Stimulated activated CD8-positive, alpha-beta memory T cell treated with anti-CD3 and anti-CD28 coated beads, Interleukin-2, amount 100 ng/mL, for 1 hour (primary cell): Measurements from ENCODE around the gene VAMP2.
A peak's percentile ranks its signal among the peaks of the same experiment; 100 is the strongest.

Experiments
- DNase-seq, 2 donors: peaks; one replicate each; pipeline ENCODE4 v3.0.0-alpha.2; 2020; ENCODE audit warnings: low read depth in 2 of 2

Gene VAMP2

DNA sequence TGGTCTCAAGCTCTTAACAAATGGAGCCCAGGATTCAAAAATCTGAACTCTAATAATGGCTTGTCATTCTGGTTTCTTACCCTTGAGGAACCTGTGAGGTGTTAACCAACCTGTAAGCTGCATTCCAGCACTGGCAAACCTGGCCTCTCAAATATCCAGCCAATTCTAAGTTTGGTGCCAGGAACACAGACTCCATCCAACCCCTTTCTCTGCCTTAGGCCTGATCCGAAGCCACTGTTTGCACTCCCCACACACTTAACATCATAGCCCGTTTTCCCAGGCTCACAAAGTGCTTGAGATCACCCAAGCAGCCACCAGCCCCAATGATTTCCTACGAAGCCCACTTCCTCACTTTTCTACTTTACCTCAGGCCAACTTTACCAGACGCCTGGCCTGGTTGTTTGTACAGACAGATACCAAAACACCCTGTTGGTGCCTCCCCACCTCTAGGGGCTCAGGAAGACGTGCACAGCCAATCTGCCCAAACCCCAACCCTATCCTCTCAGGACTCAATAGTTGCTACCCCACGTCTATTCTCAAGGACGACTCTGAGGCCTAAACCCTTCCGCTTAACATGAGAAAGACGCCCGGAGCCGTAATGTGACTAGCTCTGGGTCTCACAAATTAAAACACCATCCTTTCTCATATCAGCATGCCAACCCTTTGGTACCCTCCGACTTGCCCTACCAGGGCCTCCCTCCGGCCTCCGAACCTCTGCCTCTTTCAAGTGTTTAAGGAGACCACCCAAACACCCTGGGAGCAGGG is 7.3 kb downstream of the VAMP2 start:
- no peak for DNase-seq

DNA sequence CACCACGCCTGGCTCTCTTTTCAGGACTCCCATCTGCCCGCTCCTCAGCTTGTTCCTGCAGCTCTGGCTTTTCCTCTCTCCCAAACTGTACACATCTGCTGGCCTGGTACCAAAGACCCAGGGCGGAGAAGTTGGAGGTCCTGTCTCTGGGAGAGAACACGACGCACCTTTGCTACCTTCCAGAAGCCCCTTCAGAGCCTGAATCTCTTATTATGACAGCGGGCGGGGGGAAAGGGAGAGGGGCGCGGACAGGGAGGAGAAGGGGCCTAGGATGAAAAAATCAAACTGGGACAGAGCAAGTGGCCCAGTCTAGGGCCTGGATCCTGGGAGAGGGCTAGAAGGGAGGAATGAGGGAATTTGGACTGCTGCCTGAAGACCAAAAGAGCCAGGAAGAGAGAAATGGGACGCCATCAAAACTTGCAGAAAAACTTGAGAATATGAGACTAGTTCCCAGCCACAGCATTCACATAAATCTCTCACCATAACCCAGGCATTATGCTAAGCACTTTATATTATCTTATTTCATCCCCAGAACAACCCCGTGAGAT is 8.1 kb downstream of the VAMP2 start:
- DNase-seq = no peak

DNA sequence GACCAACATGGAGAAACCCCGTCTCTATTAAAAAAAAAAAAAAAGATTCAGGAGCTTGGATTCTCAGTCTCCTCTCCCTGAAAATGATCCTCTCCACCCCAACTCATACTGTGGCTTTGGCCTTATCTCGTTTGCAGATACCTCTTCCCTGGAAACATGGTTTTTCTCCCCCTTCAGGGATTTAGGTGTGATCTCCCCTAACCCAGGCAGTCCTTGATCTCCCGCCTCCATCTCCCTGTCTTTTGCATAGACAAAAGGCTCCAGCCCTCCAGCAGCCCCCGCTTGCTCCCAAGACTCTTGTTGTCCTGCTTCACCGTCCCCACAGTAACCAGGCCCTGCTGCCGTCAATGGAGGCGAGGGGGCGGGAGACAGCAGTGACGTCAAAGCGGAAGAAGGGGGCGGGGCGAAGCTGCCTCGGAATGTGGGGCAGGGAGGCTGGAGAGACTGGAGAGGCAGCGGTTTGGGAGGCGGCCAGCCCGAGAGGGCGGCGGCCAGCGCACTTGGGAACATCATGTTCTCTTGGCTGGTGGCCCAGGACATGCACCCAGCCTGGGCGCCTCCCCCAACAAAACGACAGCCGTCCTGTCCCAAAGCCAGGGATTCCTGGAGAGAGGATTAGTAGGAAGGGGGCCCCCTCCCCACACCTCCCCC is 8.7 kb downstream of the VAMP2 start:
- peak; percentile 62 to 79 for DNase-seq

DNA sequence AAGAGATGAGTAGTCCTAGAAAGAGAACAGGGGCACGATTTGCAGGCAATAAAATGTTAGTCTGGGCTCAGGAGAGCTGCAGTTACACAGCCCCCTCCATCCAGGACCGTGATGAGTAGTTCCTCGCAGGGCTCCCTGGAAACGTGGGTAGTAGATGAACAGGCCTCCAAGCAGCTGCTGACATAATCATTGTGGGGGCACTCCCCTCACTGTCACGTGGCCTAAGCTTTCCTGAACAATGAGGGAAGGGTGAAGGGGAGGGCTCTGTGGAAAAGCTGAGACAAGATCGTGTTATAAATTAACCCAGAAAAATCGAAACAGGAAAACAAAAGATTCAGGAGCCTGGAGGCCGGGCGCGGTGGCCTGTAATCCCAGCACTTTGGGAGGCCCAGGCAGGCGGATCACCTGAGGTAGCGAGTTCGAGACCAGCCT is 9.2 kb downstream of the VAMP2 start:
- no peak for DNase-seq

DNA sequence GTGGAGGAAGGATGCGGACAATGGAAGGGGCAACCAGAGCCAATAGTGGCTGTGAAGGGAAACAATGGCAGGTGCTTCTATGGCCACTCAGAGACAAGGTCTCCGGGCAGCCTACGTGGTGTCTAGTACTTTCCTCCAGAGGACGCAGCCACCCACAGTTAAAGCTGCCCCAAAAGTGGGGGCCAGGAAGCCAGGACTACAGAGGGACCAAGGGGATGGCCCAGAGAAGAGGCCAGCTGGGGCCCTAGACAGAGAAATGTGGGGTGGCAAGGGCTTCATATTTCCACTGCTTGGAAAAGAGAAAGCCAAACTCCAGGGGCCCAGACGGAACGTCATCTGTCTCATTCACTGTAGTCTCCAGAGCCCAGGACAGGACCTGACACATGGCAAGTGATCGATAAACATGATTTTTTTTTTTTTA is 9.7 kb downstream of the VAMP2 start:
- DNase-seq = no peak

DNA sequence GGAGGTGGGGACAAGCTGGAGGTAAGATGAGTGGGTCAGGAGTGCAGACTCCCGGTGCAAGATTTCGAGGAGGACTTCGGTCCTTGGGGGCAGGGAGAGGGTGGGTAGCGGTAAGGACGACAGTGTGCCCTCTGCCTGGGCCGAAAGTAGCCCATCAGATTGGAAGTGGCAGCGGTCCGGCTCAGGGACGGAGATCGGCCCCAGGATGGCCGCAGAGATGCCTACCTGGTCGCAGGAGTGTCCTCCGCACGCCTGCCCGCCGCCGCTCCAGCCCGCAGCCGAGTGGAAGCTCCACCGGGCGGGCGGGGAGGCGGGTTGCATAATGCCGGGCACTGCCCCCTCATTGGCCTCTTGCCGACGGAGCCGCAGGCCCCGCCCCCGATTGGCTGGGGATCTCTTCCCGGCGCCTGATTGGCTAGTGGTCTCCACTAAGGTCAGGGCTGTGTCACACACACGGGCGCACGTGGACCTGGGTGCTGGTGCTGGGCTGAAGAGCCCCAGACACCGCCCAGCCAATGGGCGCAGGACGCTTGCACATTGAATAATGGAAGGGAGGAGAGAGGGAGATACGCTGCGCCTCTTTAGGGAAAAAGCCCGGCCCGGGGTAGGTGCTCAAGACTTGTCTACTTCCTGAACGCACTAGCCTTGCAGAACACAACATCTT is 10.5 kb downstream of the VAMP2 start, which contains the start of gene PER1:
PER1 (minus strand) TSS at position 293 of the 664 bp plus-strand sequence. CDS start 1,698 bp downstream, outside the sequence.
- peak; percentile 50 to 67 for DNase-seq

DNA sequence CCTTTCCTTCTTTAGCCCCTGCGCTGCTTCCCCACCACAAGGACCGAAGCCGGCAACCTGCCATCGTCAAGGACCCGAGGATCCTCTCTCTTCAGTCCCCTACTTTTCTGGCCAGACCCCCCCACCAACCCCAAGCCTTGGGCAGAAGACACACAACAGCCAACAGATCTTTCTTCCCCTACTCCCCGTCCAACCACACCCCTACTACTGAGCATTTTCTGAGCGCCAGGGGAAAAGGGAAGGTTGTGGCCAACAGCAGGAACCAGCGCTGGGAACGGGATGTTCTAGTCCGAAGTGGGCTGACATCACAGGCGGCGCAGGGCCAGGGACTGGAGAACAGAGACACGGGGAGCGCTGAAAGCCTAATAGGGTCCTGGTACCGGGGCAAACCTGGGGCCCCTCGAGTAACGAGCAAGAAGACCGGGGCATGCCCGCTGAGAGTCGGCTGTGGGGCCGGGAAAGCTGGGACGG is 11.1 kb downstream of the VAMP2 start:
- no peak for DNase-seq

DNA sequence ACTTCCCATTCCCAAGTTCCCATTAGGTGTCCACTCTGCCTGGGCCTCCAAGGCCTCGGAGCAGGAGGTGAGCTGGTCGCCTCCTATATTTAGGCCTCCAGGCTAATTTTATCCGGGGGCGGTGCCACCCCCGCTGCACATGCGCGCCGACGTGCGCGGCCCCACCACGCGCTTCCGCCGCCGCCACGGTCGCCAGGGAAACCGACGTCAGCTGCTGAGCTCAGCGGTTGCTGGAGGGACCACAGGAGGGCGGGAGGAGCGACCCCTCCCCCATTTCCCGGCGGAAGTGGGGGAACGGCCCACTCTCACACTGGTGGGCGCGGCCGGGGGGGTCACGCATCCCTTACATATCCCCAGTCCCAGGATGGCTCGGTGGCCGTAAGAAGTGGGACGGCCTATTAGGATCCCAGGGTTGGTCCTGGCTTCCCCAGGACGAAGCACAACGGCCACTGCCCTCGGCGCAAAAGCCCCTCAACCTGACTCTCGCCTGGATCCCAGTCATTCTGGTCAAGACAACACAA is 11.6 kb downstream of the VAMP2 start:
- DNase-seq = peak; percentile 84

DNA sequence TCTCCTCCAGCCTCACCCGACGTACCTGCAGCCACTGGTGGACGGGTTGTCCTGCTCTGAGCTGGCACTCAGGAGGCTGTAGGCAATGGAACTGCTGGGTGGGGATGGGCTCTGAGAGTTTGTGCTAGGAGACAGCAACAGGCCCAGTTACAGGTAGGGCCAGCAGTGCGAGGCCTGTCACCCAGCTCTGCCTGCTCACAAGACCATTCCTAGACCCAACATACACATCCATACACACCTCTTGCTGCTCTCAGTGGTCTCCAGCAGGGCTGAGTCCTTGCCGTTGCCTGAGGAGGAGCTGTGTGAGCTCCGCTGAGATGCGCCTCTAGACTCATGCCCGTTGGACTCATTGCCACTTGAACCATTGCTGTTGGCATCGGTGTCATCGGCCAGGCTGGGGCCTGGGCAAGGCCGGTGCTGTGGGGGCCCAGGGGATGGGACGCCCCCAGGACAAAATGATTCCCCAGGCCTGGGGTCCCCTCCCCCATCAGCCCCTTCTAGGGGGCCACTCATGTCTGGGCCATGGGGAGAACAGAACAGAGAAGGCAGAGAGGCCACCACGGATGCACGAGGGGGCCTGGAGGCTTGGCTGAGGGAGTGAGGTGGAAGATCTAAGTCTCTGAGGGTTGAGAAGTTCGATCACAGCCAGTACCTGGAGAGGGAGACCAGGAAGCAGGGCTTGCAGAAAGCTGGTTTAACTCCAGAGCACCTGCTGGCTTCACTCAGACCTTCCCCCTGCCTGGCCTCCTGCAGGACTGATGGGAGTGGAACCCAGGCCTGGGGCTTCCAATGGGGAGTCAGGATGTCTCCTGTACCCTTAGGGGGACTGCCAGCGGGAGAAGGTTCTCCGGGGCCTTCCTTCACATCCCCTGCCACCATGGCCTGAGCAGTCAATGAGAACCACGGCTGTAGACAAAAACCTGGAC is 12.3 kb downstream of the VAMP2 start:
- no peak for DNase-seq

DNA sequence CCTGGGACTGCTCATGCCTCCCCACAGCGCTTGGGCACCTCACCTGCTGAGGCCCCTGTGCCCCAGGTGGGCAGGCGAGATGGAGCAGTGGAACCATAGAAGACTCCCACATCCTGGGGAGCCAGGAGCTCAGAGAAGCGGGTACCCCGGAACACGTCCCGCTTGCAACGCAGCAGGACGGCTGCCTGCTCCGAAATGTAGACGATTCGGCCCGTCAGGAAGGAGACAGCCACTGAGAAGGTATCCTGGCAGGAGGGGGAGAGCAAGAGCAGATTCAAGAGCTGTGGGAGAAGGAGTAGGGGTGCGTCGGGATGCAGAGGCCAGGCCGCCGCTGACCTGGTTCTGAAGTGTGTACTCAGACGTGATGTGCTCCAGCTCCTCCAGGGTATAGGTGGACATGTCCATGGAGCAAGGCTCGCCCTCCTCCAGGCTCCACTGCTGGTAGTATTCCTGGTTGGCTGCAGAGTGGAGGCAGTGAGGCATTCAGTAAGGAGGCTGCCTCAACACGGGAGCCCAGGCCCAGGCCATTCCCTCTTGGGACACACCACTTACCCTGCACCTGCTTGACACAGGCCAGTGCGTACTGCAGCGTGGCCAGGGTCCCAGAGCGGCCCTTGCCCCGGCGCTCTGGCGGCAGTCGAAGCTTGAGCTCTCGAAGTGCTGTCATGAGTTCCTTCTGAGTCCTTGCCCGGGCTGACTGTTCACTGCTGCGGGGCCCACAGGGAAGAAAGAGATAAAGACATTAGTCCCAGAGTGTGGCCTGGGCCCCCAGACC is 13.1 kb downstream of the VAMP2 start:
- DNase-seq = no peak

DNA sequence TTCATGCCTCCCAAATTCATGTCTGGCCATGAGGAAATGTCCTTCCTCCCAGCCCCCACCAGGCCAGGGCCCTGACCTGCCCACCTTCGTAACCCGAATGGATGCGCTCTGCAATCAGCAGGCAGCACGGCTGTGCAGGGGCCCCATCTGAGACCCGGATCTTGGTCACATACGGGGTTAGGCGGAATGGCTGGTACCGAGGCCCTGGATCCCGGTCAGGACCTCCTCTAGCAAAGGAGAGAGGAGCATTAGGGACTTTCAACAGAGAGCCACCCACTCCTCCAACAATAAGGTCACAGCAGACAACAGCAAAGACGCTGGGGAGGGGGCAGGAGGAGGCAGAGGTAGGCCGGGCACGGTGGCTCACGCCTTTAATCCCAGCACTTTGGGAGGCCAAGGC is 14.2 kb downstream of the VAMP2 start:
- DNase-seq = no peak

DNA sequence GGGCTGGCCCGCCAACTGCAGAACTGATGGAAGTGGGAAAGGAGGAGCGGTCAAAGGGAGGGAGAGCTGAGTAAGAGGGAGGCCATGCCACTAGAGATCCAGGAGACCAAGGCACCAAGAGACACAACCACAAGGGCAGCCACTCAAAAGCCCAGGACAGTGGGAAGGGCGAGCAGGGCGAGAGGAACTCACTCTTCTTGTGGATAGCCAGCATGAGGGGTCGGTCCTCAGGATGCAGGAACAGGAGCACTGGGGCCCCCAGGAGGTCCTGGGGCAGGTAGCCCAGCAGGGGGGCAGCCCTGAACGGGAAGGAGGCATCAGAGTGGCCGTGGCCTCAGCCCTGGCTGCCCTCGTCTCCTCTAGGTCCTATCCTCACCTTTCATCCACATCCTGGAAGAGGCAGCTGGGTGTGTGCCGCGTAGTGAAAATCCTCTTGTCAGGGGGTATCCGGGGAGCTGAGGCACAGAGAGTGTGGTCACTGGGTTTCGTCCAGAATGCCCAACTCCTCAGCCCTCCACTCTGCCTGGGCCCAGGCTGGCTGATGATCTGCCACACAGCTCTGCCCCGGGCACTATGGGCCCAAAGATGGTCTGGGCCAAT is 14.8 kb downstream of the VAMP2 start:
- no peak for DNase-seq

DNA sequence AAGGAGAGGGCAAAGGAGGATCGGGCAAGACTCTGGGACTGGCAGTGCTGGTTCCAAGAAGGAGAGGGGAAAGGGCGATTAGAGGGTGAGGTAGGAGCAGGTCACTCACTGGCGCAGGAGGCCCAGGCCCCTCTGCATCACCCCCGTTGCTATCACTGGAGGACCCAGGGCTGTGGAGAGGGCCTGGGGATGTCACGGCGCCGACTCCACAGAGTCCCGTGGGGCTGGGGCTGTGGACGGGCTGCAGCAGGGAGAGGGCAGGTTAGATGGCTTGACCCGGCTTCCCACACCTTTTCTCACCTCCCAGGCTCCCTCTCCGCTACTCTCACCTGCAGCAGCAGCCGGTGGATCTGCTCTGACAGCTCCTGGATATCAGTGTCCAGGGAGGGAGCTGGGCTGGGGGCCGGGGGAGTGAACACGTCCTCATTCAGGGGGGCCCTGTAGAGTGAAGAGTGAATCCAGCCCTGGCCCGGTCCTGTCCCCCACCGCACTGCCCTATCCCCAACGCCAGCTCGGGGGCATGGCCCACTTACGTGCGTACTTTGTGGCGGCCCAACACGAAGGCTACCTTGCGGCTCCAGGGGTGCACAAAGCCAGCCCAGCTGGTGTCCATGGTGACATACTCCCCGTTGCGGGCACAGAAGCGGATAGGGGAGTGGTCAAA is 15.5 kb downstream of the VAMP2 start:
- DNase-seq = no peak

DNA sequence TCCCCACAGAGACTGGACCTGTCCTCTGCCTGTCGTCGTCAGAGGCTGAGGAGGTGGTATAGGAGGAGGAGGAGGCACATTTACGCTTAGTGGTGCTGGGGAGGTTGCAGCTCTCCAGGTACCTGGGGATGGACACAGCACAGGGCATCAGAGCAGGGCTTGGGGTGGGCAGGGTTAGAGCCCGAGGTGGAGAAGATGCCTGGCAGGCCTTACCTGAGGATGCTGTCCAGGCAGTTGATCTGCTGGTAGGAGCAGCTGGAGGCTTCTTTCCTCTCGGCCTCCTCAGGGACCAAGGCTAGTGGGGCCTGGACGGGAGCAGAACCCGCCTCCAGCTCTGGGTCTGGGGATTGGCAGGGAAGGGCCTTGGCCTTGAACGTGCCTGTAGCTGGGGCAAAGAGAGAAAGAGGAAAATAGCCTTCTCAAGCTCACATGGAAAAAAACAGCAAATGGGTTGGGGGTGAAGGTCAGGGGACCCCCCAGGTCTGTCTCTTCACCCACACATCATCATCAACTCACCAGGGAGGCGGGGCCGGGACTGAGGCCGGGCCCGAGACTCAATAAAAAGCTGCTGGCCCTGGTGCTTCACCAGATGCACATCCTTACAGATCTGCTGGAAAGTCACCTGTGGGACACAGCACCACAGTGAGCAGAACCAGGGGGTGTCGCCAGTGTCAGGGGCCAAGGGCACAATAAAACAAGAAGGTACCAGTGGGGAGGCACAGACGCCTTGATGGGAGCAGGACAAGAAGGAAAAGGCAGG is 16.2 kb downstream of the VAMP2 start:
- no peak for DNase-seq

DNA sequence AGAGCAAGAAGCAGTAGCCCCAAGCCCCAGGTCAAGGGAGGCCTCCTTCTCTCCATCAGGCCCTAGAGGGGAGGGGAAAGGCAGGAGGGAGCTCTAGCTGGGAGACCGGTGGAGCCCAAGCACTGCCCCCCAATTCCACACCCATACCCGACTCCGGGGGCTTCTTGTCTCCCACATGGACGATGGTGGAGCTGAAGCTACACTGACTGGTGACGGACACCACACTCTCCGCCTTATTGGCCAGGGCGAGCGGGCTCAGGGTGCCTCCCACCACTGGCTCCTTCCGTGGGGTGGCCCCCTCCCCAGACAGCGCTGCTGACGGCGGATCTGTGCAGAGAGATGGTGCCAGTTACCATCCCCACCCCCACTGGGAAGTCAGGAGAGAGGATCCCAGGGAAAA is 16.9 kb downstream of the VAMP2 start:
- no peak for DNase-seq

DNA sequence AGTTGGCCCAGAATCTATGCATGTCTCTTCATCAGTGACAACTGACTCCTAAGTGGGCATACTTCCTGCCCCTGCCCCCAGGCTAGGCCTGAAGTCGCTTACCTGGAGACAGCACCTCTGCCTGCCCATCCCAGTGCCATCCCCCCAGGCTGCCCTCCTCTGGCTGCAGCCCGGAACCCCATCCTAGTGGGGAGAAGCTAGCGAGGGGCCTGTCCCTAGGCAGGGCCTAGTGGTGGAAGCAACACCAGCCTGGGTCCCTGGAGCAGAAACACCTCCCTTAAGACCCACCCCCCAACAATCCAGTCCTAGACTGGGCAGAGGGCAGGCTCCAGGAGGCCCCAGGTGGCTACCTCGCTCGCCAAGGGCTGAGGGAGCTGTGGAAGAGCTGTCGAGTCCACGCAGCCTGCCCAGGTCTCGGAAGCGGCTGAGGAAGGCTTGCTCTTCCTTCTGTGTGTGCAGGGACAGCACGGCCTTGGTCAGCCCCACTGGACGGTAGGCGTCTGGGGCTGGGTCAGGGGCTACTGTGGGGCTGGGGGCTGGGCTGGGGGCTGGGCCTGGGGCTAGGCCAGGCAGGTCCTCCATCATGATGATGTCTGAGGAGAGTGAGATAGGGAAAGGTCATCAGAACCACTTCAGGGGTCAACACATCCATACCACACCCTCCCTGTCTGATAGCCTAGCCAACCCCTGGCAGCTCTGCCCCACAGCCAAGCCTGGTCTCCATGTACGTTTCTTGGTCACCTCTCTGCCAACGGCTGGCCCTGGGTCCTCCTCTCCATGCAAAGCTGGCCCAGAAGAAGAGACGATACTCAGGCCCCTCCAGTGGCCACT is 18.1 kb downstream of the VAMP2 start:
- no peak for DNase-seq

DNA sequence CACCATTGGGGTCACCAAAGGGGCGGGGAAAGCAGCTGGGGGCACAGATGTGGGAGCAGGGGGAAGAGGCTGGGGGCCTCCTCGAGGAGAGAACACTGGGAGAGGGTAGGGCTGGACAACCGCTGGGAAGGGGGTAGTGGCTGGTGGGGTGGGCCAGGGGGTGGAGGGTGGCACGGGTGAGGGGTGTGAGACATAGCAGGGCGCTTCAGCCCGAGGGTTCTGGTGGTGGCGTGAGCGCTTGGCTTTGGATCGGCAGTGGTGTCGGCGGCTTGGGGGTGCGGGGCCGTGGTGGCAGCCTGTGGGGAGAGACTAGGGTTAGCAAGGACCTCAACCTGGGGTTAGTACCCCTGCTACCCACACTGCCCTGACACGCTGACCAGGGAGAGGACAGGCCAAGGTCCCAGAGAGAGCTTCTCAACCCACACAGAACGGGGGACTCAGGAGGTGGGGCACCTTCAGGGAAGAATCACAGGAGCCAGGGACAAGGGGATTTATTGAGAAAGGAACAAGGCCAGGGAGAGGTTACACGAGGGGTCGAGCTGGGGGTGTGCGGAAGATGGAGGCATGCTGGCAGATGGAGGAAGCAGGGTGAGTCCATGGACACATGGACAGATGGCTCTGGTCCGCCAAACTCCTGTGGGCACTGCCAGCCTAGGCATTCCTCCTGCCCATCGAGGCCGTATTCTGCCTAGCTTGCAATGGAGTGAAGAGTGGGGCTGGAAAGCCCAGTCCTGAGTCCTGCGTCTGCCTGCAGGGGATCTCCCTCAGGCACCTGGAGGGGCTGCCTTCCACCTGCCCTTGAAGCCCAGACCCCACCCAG is 19.0 kb downstream of the VAMP2 start:
- DNase-seq = no peak
